Measurements from ENCODE around the gene VPS13D.

VPS13D gene

DNA sequence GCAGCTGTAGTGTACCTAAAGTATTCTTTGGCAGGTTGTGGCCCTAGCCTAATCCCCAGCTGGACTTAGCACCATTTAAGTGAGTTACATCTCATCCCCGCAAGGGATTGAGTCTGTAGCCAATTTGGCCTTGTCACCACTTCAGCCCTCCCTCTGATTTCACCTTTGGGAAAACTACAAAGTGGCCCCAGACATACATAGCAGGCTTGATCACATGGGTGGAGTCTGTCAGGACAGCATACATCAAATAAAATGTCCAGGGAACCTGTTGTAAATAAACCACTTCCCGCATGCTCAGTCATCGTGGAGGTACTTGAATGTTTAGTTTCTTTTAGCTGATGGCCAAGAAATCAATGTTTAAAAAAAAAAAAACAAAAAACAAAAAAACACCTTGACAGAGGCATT lies 245.7 kb downstream of the VPS13D start:
- TF ChIP-seq, protein P1, sequence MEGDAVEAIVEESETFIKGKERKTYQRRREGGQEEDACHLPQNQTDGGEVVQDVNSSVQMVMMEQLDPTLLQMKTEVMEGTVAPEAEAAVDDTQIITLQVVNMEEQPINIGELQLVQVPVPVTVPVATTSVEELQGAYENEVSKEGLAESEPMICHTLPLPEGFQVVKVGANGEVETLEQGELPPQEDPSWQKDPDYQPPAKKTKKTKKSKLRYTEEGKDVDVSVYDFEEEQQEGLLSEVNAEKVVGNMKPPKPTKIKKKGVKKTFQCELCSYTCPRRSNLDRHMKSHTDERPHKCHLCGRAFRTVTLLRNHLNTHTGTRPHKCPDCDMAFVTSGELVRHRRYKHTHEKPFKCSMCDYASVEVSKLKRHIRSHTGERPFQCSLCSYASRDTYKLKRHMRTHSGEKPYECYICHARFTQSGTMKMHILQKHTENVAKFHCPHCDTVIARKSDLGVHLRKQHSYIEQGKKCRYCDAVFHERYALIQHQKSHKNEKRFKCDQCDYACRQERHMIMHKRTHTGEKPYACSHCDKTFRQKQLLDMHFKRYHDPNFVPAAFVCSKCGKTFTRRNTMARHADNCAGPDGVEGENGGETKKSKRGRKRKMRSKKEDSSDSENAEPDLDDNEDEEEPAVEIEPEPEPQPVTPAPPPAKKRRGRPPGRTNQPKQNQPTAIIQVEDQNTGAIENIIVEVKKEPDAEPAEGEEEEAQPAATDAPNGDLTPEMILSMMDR (IDR thresholded peaks at IDR 0.05; ENCODE audit: borderline replicate concordance, control extremely low read depth, extremely low read depth, insufficient read depth, missing control alignments): no peak
- no peak for DNase-seq (ENCODE audit: low spot score)
- in situ Hi-C loops (cut with MboI; ENCODE audit: low sequenced_read_pairs, unreplicated experiment): no loop called here

- in situ Hi-C loops (cut with MboI; ENCODE audit: low sequenced_read_pairs, unreplicated experiment): no loop called here
- no peak for DNase-seq (ENCODE audit: low spot score)
- TF ChIP-seq, protein P1 (IDR thresholded peaks at IDR 0.05; ENCODE audit: borderline replicate concordance, control extremely low read depth, extremely low read depth, insufficient read depth, missing control alignments): no peak
These were observed 246.1 kb downstream of the VPS13D start for GRCh38 chr1:12475947-12476346.

GRCh38 chr1:12477314-12477713 lies 247.5 kb downstream of the VPS13D start:
- TF ChIP-seq, protein P1 (IDR thresholded peaks at IDR 0.05; ENCODE audit: borderline replicate concordance, control extremely low read depth, extremely low read depth, insufficient read depth, missing control alignments): no peak
- in situ Hi-C loops (cut with MboI; ENCODE audit: low sequenced_read_pairs, unreplicated experiment): no loop called here
- DNase-seq (ENCODE audit: low spot score): no peak

DNA sequence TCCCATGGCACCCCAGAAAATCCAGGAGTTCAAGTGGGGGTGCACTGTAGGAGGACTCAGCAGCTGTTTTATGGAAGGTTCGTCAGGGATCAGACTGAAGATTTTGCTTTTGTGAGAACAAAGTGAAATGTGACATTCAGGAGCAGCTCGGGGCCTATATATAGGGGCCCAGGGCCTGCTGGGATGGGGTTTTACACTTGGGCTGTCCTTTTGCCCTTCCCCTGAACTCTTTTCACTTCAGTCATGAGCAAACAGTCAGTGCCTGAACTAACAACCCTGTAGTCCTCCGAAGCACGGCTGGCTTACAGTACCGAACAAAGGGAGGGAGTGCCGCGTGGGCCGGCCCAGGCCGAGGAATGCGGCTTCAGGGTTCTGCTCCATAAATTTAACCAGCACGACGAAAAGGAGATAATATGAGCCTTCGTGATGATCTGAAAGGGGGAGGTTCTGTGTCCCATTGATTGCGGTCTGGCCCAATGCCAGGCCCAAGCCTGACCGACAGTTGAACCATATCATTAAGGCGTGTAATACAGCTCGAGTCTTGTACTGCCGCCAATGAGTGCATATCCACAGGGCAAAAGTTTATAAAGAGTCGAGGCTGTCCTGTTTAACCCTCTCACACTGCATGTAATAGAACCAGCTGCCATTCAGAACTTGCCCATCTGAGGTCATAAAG lies 248.2 kb downstream of the VPS13D start:
- TF ChIP-seq, protein P1 (IDR thresholded peaks at IDR 0.05; ENCODE audit: borderline replicate concordance, control extremely low read depth, extremely low read depth, insufficient read depth, missing control alignments): no peak
- in situ Hi-C loops (cut with MboI; ENCODE audit: low sequenced_read_pairs, unreplicated experiment): no loop called here
- DNase-seq (ENCODE audit: low spot score): no peak

- TF ChIP-seq, protein P1 (IDR thresholded peaks at IDR 0.05; ENCODE audit: borderline replicate concordance, control extremely low read depth, extremely low read depth, insufficient read depth, missing control alignments): no peak
These were observed 248.8 kb downstream of the VPS13D start for GRCh38 chr1:12478612-12478985.

GRCh38 chr1:12479311-12479710 lies 249.5 kb downstream of the VPS13D start:
- TF ChIP-seq, protein P1 (IDR thresholded peaks at IDR 0.05; ENCODE audit: borderline replicate concordance, control extremely low read depth, extremely low read depth, insufficient read depth, missing control alignments): no peak
- in situ Hi-C loops (cut with MboI; ENCODE audit: low sequenced_read_pairs, unreplicated experiment): no loop called here
- DNase-seq (ENCODE audit: low spot score): no peak

More at GRCh38 chr1:12478612-12478985, 248.8 kb downstream of the VPS13D start:
- DNase-seq (ENCODE audit: low spot score): no peak
- in situ Hi-C loops (cut with MboI; ENCODE audit: low sequenced_read_pairs, unreplicated experiment): no loop called here

Data from GM13976 (cell line).